ENCODE data around the gene PDRG1. TPM values are rescaled to one million over a fixed set of nuclear protein-coding genes. Genes with fewer than 3 reads are reported as not detected.

Gene PDRG1
- polyA plus RNA-seq, 2 of the 4 experiments (the other 2 are of a cell fraction), result 20.7 to 25.2 TPM

DNA sequence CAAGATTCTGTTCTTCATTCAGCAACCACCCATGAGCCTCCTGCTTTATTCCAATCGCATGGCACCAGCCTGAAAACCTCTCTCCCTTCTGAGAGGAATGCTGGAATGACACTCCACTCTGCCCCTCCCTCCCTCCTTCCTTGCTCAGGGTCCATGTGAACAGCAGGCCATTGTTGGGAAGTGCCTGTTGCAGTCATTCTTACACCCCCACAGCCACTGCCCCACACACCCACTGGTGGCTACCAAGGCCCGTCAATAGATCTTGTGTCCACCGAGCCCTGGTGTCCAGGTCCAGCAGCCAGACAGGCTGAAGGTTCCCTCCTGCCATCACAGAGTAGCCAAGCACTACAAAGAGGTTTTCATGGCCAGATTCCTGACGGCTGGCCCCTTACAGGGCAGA lies 6.5 kb downstream of the PDRG1 start:
- FAIRE-seq, result no peak
- Histone ChIP-seq H3K4me1 (peaks cover under 1% of the 10 kb centered on the region; the same call in 1 of the 3 replicates), H3K4me2 (no peak overlapping the region), H3K9me3 (peaks cover 9% of the 10 kb centered on the region), H3K27ac (no peak overlapping the region), H3K4me3 (no peak overlapping the region)
- ATAC-seq, result no peak
- POLR2A ChIA-PET, result no interaction called here
- CTCF ChIA-PET, result interaction anchor here (2.4 to 12.2 kb wide), 2 partner anchors 92 to 123 kb away, joined by 8 to 173 read pairs; no protein-coding TSS in a partner anchor
- WGBS (ENCODE audit: missing lambda C conversion rate), result 90% methylated on average over 4 of the region's 4 CpGs
- DNase-seq (ENCODE audit: low read depth in 1 of 2, low spot score in 1 of 2), result no peak
- TF ChIP-seq EHMT2 (IDR thresholded peaks at IDR 0.05; ENCODE audit: low read depth) (no peak), KDM1A (IDR thresholded peaks at IDR 0.05; ENCODE audit: low read depth) (no peak), BHLHE40 (IDR thresholded peaks at IDR 0.05; ENCODE audit: low read depth, low read length) (no peak), FOSL2 (IDR thresholded peaks at IDR 0.05) (no peak), FOSL2 (CRISPR knock-in tag; IDR thresholded peaks at IDR 0.05) (no peak), MYC (IDR thresholded peaks at IDR 0.05; ENCODE audit: borderline replicate concordance, low read length) (no peak), POLR2AphosphoS2 (conservative IDR thresholded peaks at IDR 0.05; ENCODE audit: low read length) (no peak), CHD4 (IDR thresholded peaks at IDR 0.05; ENCODE audit: borderline replicate concordance) (no peak), TFCP2L1 (CRISPR knock-in tag; IDR thresholded peaks at IDR 0.05) (no peak), NPAS2 (CRISPR knock-in tag; IDR thresholded peaks at IDR 0.05; ENCODE audit: borderline replicate concordance) (no peak), ZSCAN20 (CRISPR knock-in tag; IDR thresholded peaks at IDR 0.05) (no peak), NFE2L2 (conservative IDR thresholded peaks at IDR 0.05; ENCODE audit: low read length) (no peak), RARB (CRISPR knock-in tag; IDR thresholded peaks at IDR 0.05) (no peak), RNF2 (IDR thresholded peaks at IDR 0.05; ENCODE audit: borderline replicate concordance, low read depth) (no peak), HOXB13 (CRISPR knock-in tag; IDR thresholded peaks at IDR 0.05; ENCODE audit: low read depth) (no peak)
- TF ChIP-seq, protein P1, sequence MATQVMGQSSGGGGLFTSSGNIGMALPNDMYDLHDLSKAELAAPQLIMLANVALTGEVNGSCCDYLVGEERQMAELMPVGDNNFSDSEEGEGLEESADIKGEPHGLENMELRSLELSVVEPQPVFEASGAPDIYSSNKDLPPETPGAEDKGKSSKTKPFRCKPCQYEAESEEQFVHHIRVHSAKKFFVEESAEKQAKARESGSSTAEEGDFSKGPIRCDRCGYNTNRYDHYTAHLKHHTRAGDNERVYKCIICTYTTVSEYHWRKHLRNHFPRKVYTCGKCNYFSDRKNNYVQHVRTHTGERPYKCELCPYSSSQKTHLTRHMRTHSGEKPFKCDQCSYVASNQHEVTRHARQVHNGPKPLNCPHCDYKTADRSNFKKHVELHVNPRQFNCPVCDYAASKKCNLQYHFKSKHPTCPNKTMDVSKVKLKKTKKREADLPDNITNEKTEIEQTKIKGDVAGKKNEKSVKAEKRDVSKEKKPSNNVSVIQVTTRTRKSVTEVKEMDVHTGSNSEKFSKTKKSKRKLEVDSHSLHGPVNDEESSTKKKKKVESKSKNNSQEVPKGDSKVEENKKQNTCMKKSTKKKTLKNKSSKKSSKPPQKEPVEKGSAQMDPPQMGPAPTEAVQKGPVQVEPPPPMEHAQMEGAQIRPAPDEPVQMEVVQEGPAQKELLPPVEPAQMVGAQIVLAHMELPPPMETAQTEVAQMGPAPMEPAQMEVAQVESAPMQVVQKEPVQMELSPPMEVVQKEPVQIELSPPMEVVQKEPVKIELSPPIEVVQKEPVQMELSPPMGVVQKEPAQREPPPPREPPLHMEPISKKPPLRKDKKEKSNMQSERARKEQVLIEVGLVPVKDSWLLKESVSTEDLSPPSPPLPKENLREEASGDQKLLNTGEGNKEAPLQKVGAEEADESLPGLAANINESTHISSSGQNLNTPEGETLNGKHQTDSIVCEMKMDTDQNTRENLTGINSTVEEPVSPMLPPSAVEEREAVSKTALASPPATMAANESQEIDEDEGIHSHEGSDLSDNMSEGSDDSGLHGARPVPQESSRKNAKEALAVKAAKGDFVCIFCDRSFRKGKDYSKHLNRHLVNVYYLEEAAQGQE (IDR thresholded peaks at IDR 0.05), result no peak
- TF ChIP-seq, protein P2, sequence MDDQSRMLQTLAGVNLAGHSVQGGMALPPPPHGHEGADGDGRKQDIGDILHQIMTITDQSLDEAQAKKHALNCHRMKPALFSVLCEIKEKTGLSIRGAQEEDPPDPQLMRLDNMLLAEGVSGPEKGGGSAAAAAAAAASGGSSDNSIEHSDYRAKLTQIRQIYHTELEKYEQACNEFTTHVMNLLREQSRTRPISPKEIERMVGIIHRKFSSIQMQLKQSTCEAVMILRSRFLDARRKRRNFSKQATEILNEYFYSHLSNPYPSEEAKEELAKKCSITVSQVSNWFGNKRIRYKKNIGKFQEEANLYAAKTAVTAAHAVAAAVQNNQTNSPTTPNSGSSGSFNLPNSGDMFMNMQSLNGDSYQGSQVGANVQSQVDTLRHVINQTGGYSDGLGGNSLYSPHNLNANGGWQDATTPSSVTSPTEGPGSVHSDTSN (IDR thresholded peaks at IDR 0.05), result no peak
- TF ChIP-seq, protein P3, sequence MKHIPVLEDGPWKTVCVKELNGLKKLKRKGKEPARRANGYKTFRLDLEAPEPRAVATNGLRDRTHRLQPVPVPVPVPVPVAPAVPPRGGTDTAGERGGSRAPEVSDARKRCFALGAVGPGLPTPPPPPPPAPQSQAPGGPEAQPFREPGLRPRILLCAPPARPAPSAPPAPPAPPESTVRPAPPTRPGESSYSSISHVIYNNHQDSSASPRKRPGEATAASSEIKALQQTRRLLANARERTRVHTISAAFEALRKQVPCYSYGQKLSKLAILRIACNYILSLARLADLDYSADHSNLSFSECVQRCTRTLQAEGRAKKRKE (CRISPR knock-in tag; IDR thresholded peaks at IDR 0.05; ENCODE audit: low read depth), result no peak
- TF ChIP-seq, protein P4, sequence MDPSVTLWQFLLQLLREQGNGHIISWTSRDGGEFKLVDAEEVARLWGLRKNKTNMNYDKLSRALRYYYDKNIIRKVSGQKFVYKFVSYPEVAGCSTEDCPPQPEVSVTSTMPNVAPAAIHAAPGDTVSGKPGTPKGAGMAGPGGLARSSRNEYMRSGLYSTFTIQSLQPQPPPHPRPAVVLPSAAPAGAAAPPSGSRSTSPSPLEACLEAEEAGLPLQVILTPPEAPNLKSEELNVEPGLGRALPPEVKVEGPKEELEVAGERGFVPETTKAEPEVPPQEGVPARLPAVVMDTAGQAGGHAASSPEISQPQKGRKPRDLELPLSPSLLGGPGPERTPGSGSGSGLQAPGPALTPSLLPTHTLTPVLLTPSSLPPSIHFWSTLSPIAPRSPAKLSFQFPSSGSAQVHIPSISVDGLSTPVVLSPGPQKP (IDR thresholded peaks at IDR 0.05; ENCODE audit: low read depth, low read length), result no peak
- TF ChIP-seq, protein P5, sequence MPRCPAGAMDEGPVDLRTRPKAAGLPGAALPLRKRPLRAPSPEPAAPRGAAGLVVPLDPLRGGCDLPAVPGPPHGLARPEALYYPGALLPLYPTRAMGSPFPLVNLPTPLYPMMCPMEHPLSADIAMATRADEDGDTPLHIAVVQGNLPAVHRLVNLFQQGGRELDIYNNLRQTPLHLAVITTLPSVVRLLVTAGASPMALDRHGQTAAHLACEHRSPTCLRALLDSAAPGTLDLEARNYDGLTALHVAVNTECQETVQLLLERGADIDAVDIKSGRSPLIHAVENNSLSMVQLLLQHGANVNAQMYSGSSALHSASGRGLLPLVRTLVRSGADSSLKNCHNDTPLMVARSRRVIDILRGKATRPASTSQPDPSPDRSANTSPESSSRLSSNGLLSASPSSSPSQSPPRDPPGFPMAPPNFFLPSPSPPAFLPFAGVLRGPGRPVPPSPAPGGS (IDR thresholded peaks at IDR 0.05), result no peak
